ENCODE measurements around the gene RAB20. TPM values are rescaled to one million over a fixed set of nuclear protein-coding genes. Genes with fewer than 3 reads are reported as not detected.
"Not testable (repeated sequence)": the region's sequence is repeated elsewhere in the genome, so short reads cannot be mapped to it uniquely, and the experiment has no call there.

Gene RAB20
- total RNA-seq, 1 donor from 2014 or later: 51.3 TPM

DNA sequence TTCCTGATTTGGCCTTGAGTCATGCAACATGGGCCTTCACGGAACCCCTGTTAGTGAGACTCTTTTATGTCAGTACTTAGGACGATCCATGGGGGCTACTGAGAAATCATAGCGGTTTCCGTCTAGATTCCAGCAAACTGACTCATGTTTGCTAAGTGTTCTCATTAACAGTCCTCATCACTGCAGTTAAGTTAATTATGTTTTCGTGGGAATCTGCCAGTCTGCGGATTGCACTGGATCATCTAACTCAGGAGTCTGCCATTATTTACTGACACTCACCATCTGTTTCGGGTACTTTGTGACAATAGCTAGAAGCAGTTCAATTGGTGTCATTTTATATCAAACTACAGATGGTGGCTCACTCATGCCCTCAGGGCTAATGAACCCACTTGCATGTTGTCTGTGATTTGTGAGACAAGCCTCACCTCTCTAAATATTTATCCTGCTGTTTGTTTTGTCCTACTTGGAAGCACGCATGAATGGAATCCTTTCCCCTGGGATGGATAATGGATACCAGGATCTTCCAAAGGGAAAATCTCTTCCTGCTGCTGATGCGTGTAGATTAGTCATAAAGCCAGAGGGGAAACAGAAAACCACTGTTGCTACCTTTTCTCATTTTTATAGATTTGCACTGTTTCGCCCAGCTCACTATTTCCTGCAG, 61.8 kb downstream of the RAB20 start:
- TF ChIP-seq, protein P1, sequence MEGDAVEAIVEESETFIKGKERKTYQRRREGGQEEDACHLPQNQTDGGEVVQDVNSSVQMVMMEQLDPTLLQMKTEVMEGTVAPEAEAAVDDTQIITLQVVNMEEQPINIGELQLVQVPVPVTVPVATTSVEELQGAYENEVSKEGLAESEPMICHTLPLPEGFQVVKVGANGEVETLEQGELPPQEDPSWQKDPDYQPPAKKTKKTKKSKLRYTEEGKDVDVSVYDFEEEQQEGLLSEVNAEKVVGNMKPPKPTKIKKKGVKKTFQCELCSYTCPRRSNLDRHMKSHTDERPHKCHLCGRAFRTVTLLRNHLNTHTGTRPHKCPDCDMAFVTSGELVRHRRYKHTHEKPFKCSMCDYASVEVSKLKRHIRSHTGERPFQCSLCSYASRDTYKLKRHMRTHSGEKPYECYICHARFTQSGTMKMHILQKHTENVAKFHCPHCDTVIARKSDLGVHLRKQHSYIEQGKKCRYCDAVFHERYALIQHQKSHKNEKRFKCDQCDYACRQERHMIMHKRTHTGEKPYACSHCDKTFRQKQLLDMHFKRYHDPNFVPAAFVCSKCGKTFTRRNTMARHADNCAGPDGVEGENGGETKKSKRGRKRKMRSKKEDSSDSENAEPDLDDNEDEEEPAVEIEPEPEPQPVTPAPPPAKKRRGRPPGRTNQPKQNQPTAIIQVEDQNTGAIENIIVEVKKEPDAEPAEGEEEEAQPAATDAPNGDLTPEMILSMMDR (IDR thresholded peaks at IDR 0.05): no peak
- DNase-seq (no peak), ATAC-seq (no peak)
- no peaks in the 10 kb centered on the region for H3K27me3 ChIP-seq (ENCODE audit: low read depth)
- H3K4me1 ChIP-seq: no peaks in the 10 kb centered on the region
- H3K4me3 ChIP-seq: no peak overlapping the region
- H3K27ac ChIP-seq: no peak overlapping the region
- intact Hi-C loops (cut with DNase I): no loop called here
- no peaks in the 10 kb centered on the region for H3K9me3 ChIP-seq
- peaks cover 86% of the 10 kb centered on the region for H3K36me3 ChIP-seq

DNA sequence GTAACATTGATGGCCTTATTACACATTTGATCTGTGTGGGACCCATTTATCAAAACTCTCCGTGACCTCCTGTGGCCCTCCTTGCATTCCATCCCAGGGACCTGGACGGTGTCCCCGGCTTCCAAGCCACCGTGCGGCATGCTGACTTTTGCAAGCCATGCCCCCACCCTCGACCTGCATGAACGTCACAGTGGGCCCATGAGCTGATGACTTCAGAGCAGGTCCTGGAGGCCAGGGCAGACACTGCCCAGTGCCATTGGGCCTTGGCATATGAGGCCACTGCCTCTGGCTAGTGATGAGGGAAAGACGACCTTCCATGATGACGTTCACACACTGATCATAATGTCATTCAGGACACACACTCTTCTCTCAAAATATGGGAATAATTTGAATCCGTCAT, 62.8 kb downstream of the RAB20 start:
- Histone ChIP-seq H3K27ac (no peak overlapping the region), H3K4me3 (no peak overlapping the region), H3K27me3 (ENCODE audit: low read depth) (no peaks in the 10 kb centered on the region), H3K36me3 (peaks cover 82% of the 10 kb centered on the region), H3K4me1 (no peaks in the 10 kb centered on the region), H3K9me3 (no peaks in the 10 kb centered on the region)
- ATAC-seq (no peak), DNase-seq (no peak)
- TF ChIP-seq, protein P1 (IDR thresholded peaks at IDR 0.05): no peak
- intact Hi-C loops (cut with DNase I): no loop called here

DNA sequence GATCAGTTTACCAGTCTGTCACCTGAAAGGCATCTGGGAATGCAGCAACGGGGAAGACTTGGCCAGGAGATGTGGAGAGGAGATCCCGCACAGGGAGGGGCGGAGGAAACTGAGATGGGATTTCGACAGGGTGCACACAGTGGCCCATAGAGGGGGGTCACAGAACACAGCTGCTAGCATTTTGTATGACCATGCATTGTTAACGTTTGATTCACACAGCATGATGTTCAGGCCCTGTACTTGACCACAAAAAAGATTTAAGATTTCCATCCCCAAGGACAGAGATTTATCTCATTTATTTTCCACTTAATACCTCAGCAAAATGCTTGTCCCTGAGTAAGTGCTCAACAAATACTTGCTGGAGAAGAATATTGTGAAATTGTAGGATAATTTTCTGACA, 63.2 kb downstream of the RAB20 start:
- H3K27me3 ChIP-seq (ENCODE audit: low read depth): no peaks in the 10 kb centered on the region
- no peak overlapping the region for H3K4me3 ChIP-seq
- H3K27ac ChIP-seq: no peak overlapping the region
- no peaks in the 10 kb centered on the region for H3K9me3 ChIP-seq
- DNase-seq (no peak), ATAC-seq (no peak)
- H3K4me1 ChIP-seq: no peaks in the 10 kb centered on the region
- peaks cover 82% of the 10 kb centered on the region for H3K36me3 ChIP-seq
- TF ChIP-seq, protein P1 (IDR thresholded peaks at IDR 0.05): no peak
- intact Hi-C loops (cut with DNase I): no loop called here

DNA sequence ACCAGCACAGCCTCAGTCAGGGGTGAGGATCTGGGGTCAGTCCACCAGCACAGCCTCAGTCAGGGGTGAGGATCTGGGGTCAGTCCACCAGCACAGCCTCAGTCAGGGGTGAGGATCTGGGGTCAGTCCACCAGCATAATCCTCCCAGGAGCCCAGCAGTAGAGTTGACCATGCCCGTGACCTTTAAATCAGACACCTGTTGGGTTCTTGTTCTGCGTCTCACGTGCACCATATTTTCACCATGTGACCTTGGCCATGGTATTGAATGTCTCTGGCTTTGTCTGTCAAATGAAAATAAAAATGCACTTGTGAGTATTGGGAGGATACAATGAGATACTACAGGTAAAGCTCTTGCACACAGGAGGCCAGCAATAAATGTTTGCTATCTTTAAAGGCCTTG, 63.6 kb downstream of the RAB20 start:
- H3K27me3 ChIP-seq (ENCODE audit: low read depth); H3K9me3 ChIP-seq; intact Hi-C loops (cut with DNase I); H3K4me3 ChIP-seq; H3K27ac ChIP-seq; DNase-seq; ATAC-seq; H3K4me1 ChIP-seq: not testable (repeated sequence)
- H3K36me3 ChIP-seq: peaks cover 82% of the 10 kb centered on the region

DNA sequence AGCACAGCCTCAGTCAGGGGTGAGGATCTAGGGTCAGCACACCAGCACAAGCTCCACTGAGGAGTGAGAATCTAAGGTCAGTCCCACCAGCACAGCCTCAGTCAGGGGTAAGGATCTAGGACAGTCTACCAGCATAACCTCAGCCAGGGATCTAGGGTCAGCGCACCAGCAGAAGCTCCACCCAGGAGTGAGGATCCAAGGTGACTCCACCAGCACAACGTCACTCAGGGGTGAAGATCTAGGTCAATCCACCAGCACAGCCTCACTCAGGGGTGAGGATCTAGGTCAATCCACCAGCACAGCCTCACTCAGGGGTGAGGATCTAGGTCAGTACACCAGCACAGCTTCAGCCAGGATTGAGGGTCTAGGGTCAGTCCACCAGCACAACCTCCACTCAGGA, 64.5 kb downstream of the RAB20 start:
- Histone ChIP-seq H3K4me3 (no peak overlapping the region), H3K27me3 (ENCODE audit: low read depth) (no peaks in the 10 kb centered on the region), H3K9me3 (no peaks in the 10 kb centered on the region), H3K27ac (no peak overlapping the region), H3K4me1 (no peaks in the 10 kb centered on the region), H3K36me3 (peaks cover 82% of the 10 kb centered on the region)
- DNase-seq: no peak
- no peak for ATAC-seq
- TF ChIP-seq, protein P1 (IDR thresholded peaks at IDR 0.05): no peak
- intact Hi-C loops (cut with DNase I): no loop called here

DNA sequence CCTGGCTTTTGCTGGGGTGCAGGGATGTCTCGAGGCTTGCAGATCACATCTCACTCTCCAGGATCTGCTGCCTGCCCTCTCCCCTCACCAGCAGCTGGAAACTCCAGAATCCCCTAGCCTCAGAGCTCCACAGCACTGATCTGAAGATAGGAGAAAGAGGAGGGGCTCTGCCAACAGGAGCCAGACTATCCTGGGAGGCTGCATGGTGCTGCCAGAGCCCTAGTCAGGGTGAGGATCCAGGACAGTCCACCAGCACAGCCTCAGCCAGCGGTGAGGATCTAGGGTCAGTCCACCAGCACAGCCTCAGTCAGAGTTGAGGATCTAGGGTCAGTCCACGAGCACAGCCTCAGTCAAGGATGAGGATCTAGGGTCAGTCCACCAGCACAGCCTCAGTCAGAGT, 65.2 kb downstream of the RAB20 start:
- H3K4me3 ChIP-seq: no peak overlapping the region
- TF ChIP-seq, protein P1 (IDR thresholded peaks at IDR 0.05): no peak
- DNase-seq (no peak), ATAC-seq (no peak)
- no peak overlapping the region for H3K27ac ChIP-seq
- no peaks in the 10 kb centered on the region for H3K9me3 ChIP-seq
- intact Hi-C loops (cut with DNase I): no loop called here
- H3K27me3 ChIP-seq (ENCODE audit: low read depth): no peaks in the 10 kb centered on the region
- H3K36me3 ChIP-seq: peaks cover 82% of the 10 kb centered on the region
- H3K4me1 ChIP-seq: no peaks in the 10 kb centered on the region
